ENCODE data around the gene IRX1. TPM values are rescaled to one million over a fixed set of nuclear protein-coding genes. Genes with fewer than 3 reads are reported as not detected.

IRX1 gene
- polyA plus RNA-seq, 2 of the 4 experiments (the other 2 are of a cell fraction), result not detected

- TF ChIP-seq CBX2 (IDR thresholded peaks at IDR 0.05; ENCODE audit: borderline replicate concordance, low read depth), result no peak
- TF ChIP-seq TP53 (CRISPR knock-in tag; IDR thresholded peaks at IDR 0.05), result no peak
- TF ChIP-seq RNF2 (IDR thresholded peaks at IDR 0.05; ENCODE audit: borderline replicate concordance, low read depth), result no peak
- no peak for TF ChIP-seq KDM1A (IDR thresholded peaks at IDR 0.05; ENCODE audit: low read depth)
Observed at GRCh38 chr5:3650868-3651267, 55.2 kb downstream of the IRX1 start (continued).
